NCI-H345 (cell line): ENCODE measurements around the gene SMG1.
A peak's percentile ranks its signal among the peaks of the same experiment; 100 is the strongest.
"Not testable (repeated sequence)": the region's sequence is repeated elsewhere in the genome, so short reads cannot be mapped to it uniquely, and the experiment has no call there.

Source experiments
- DNase-seq: peaks from one replicate; lab custom pipeline; 2025; lab: John Stamatoyannopoulos, UW

The SMG1 gene

GRCh38 chr16:18933501-18933900, 7.3 kb upstream of the SMG1 start:
- no peak for DNase-seq

GRCh38 chr16:18932243-18932987, 6.2 kb upstream of the SMG1 start:
- DNase-seq, result no peak

GRCh38 chr16:18931756-18932155, 5.5 kb upstream of the SMG1 start:
- DNase-seq, result no peak

GRCh38 chr16:18930095-18930494, 3.9 kb upstream of the SMG1 start:
- DNase-seq, result not testable (repeated sequence)

GRCh38 chr16:18928073-18928472, 1.9 kb upstream of the SMG1 start:
- DNase-seq, result not testable (repeated sequence)

- peak; percentile 11 for DNase-seq
Observed at GRCh38 chr16:18925215-18925985, 808 bp downstream of the SMG1 start.

- DNase-seq, result not testable (repeated sequence)
Observed at GRCh38 chr16:18923935-18924334, 2.3 kb downstream of the SMG1 start.

- DNase-seq, result not testable (repeated sequence)
Observed at GRCh38 chr16:18923124-18923523, 3.1 kb downstream of the SMG1 start.

- DNase-seq, result not testable (repeated sequence)
Observed at GRCh38 chr16:18909585-18909984, 16.6 kb downstream of the SMG1 start.

GRCh38 chr16:18908716-18909115, 17.5 kb downstream of the SMG1 start:
- DNase-seq, result not testable (repeated sequence)

GRCh38 chr16:18902778-18903177, 23.4 kb downstream of the SMG1 start:
- DNase-seq, result not testable (repeated sequence)

- not testable (repeated sequence) for DNase-seq
Observed at GRCh38 chr16:18902044-18902443, 24.2 kb downstream of the SMG1 start.

GRCh38 chr16:18901194-18901593, 25.0 kb downstream of the SMG1 start:
- not testable (repeated sequence) for DNase-seq

- not testable (repeated sequence) for DNase-seq
Observed at GRCh38 chr16:18884456-18884855, 41.8 kb downstream of the SMG1 start.

- not testable (repeated sequence) for DNase-seq
Observed at GRCh38 chr16:18877734-18878133, 48.5 kb downstream of the SMG1 start.

- not testable (repeated sequence) for DNase-seq
Observed at GRCh38 chr16:18877259-18877658, 48.9 kb downstream of the SMG1 start.

- not testable (repeated sequence) for DNase-seq
Observed at GRCh38 chr16:18876301-18876700, 49.9 kb downstream of the SMG1 start.

- not testable (repeated sequence) for DNase-seq
Observed at GRCh38 chr16:18869043-18869771, 57.0 kb downstream of the SMG1 start.

- DNase-seq, result not testable (repeated sequence)
Observed at GRCh38 chr16:18866277-18866823, 59.9 kb downstream of the SMG1 start.

GRCh38 chr16:18862891-18863290, 63.3 kb downstream of the SMG1 start:
- DNase-seq, result not testable (repeated sequence)

- DNase-seq, result no peak
Observed at GRCh38 chr16:18855196-18855595, 71.0 kb downstream of the SMG1 start.

- no peak for DNase-seq
Observed at GRCh38 chr16:18853694-18854093, 72.5 kb downstream of the SMG1 start.
